Measurements from ENCODE around the gene HYAL2. TPM values are rescaled to one million over a fixed set of nuclear protein-coding genes. Genes with fewer than 3 reads are reported as not detected.

Gene HYAL2
- total RNA-seq, 1 donor from 2014 or later: 43.8 TPM

DNA sequence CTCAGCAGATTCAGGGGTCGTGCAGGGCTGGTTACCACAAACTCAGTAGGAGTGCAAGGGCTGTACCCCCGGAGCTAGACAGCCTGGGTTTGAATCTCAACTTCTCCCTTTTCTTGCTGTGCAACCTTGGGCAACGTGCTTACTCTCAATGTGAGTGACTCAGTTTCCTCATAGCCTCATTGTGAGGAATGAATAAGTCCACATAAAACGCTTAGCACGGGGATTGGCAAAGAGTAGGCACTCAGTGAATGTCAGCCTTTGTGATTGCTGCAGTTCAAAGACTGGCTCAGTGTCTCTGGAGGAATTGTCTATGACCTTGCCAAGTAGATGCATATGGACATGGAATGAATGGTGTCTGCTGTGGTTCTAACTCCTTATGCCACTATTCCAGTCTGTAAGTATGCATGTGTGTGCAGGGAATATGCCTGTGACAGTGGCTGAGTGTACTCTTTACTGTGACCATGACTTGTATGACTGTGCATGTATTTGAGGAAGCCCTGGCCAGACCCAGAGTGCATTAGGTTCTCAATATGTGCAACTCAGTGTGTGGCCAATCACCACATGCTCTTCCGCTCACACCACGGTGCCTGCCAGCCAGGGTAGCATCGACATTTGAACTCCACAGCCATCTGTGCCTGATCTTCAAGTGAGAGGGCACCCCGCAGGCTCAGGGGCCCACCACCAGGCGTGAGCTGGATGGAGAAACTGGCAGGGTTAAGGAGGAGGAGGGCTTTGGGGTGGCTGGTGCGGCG lies 22.4 kb downstream of the HYAL2 start:
- Histone ChIP-seq H3K36me3 (ENCODE audit: control insufficient read depth in 3 of 3, insufficient read depth in 3 of 3, low read length in 3 of 3) (peaks cover 0 to 5% (median 4%) of the 10 kb centered on the region in 3 donors), H3K9ac (ENCODE audit: low read depth in 1 of 3, low read length in 3 of 3) (peak overlapping the region; percentile 83 to 96 (median 94)), H3K4me3 (ENCODE audit: low read length in 3 of 3) (peak overlapping the region; percentile 84 to 86 (median 86)), H3K27me3 (ENCODE audit: control insufficient read depth in 3 of 3, insufficient read depth in 3 of 3, low read length in 3 of 3) (no peaks in the 10 kb centered on the region), H3K4me1 (ENCODE audit: control insufficient read depth in 3 of 3, insufficient read depth in 3 of 3, low read length in 3 of 3) (peaks cover 44 to 54% (median 44%) of the 10 kb centered on the region in 3 donors), H3K27ac (ENCODE audit: low read depth, low read length) (peak overlapping the region; percentile 88), H3K9me3 (ENCODE audit: control insufficient read depth in 3 of 3, low read length in 3 of 3) (no peaks in the 10 kb centered on the region)

DNA sequence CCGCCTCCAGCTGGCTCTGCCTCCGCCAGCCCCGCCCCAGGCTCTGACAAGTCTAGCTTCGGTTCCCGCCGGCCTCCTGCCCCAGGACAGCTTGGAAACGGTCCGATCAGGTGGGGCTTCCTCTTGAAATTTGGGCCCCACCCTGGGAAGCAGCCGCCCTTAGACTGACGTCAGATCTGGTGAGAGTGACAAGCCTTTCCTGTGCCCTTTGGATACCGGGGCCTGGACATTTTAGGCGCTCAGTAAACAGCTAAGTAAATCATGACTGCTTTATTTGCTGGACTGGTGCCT lies 23.0 kb downstream of the HYAL2 start:
- peak overlapping the region; percentile 84 to 86 (median 86) for H3K4me3 ChIP-seq (ENCODE audit: low read length in 3 of 3)
- H3K4me1 ChIP-seq (ENCODE audit: control insufficient read depth in 3 of 3, insufficient read depth in 3 of 3, low read length in 3 of 3): peaks cover 44 to 54% (median 44%) of the 10 kb centered on the region in 3 donors
- peak overlapping the region; percentile 83 to 96 (median 94) for H3K9ac ChIP-seq (ENCODE audit: low read depth in 1 of 3, low read length in 3 of 3)
- H3K27ac ChIP-seq (ENCODE audit: low read depth, low read length): peak overlapping the region; percentile 88
- no peaks in the 10 kb centered on the region for H3K9me3 ChIP-seq (ENCODE audit: control insufficient read depth in 3 of 3, low read length in 3 of 3)
- peaks cover 0 to 5% (median 4%) of the 10 kb centered on the region in 3 donors for H3K36me3 ChIP-seq (ENCODE audit: control insufficient read depth in 3 of 3, insufficient read depth in 3 of 3, low read length in 3 of 3)
- no peaks in the 10 kb centered on the region for H3K27me3 ChIP-seq (ENCODE audit: control insufficient read depth in 3 of 3, insufficient read depth in 3 of 3, low read length in 3 of 3)

DNA sequence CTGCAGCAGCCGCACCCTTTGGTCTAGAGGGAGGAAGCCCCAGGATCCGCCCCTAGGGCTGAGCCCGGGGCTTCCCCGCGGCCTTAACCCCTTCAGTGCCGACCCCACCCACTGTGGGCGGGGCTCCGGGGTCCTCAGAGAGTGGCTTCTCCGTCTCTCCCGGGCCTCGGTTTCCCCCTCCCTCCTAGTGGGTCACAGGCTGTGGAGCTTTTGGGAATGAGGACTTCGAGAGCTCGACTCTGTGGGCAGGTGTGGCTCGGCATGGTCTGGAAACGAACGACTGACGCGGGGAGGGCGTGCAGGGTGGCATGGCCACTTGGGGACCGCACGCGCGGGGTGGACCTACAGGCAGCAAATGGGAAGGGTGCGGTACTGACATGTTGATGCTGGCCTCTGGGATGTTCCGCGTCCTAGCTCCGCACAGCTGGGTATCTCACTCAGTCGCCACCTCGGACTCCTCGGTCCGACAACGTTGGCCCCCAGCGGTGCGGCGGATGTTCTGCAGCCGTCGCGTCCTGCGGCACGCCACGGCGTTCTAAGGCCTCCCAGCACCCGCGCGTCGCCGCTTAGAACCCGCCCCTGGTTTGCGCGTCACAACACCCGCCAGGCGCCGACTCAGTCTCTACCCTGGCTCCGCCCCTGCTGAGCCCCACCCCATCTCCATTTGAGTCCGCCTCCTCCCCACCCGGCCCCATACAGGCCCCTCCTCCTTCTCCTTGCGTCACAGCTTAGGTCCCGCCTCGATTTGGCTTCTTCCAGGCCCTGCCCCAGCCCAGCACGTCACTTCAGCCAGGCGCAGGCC lies 23.5 kb downstream of the HYAL2 start, which contains the start of the genes HYAL3 and NAA80:
HYAL3 (minus strand) TSS at position 570 of the 802 bp plus-strand sequence. CDS start 3,803 bp downstream, outside the sequence.
NAA80 (minus strand) TSS at position 570 of the 802 bp plus-strand sequence. CDS start 1,942 bp downstream, outside the sequence.
- Histone ChIP-seq H3K4me3 (ENCODE audit: low read length in 3 of 3) (peak within 1 kb of the TSS; percentile 96 to 98 (median 98)), H3K27ac (ENCODE audit: low read depth, low read length) (peak within 1 kb of the TSS; percentile 88), H3K4me1 (ENCODE audit: control insufficient read depth in 3 of 3, insufficient read depth in 3 of 3, low read length in 3 of 3) (peaks cover 44 to 54% (median 44%) of the 10 kb centered on the region in 3 donors), H3K27me3 (ENCODE audit: control insufficient read depth in 3 of 3, insufficient read depth in 3 of 3, low read length in 3 of 3) (no peaks in the 10 kb centered on the region), H3K36me3 (ENCODE audit: control insufficient read depth in 3 of 3, insufficient read depth in 3 of 3, low read length in 3 of 3) (peaks cover 0 to 5% (median 4%) of the 10 kb centered on the region in 3 donors), H3K9me3 (ENCODE audit: control insufficient read depth in 3 of 3, low read length in 3 of 3) (no peaks in the 10 kb centered on the region), H3K9ac (ENCODE audit: low read depth in 1 of 3, low read length in 3 of 3) (peak within 1 kb of the TSS; percentile 83 to 98 (median 94))

DNA sequence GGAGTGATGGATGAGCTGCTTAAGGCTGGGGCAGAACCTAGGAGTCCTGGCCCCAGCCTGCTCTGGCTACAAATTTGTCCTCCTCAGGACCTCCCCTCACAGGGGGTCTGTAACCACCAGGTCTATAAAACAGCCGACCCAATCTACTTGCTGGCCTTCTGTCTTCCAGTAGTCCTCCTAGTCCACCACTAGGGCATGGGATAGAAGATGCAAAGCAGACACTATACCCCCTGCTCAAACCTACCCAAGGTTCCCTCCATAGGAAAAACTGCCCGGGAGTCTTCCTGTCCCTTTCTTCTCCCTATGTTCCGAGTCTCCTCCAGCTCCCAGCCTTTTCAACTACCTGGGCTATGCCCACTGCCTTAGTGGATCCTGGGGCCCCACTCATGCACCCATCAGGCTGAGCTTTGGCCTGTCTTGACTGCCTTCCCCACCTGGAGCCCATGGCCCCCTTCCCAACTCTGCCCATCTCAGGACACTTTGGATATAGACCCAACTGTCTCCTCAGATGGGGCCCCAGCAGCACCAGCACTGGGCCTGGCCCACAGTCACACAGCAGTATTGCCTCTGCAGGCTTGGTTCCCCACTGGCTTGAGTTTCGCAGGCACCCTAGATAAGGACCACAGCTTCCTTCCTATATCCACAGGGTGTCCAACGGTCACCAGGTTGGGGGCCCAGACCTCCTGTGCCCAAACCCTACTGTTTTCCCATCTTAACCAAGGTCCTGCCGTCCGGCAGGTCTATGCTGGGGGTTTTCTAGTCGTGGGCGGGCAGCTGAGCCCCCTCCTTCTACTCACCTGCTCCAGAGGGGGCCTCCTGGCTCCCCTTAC lies 24.4 kb downstream of the HYAL2 start:
- no peaks in the 10 kb centered on the region for H3K9me3 ChIP-seq (ENCODE audit: control insufficient read depth in 3 of 3, low read length in 3 of 3)
- peaks cover 44 to 55% (median 48%) of the 10 kb centered on the region in 3 donors for H3K4me1 ChIP-seq (ENCODE audit: control insufficient read depth in 3 of 3, insufficient read depth in 3 of 3, low read length in 3 of 3)
- peaks cover 0 to 5% (median 4%) of the 10 kb centered on the region in 3 donors for H3K36me3 ChIP-seq (ENCODE audit: control insufficient read depth in 3 of 3, insufficient read depth in 3 of 3, low read length in 3 of 3)
- H3K4me3 ChIP-seq (ENCODE audit: low read length in 3 of 3): peak overlapping the region; percentile 96 to 98 (median 98)
- H3K27ac ChIP-seq (ENCODE audit: low read depth, low read length): peak overlapping the region; percentile 88
- peak overlapping the region; percentile 79 to 98 (median 93) for H3K9ac ChIP-seq (ENCODE audit: low read depth in 1 of 3, low read length in 3 of 3)
- H3K27me3 ChIP-seq (ENCODE audit: control insufficient read depth in 3 of 3, insufficient read depth in 3 of 3, low read length in 3 of 3): no peaks in the 10 kb centered on the region

DNA sequence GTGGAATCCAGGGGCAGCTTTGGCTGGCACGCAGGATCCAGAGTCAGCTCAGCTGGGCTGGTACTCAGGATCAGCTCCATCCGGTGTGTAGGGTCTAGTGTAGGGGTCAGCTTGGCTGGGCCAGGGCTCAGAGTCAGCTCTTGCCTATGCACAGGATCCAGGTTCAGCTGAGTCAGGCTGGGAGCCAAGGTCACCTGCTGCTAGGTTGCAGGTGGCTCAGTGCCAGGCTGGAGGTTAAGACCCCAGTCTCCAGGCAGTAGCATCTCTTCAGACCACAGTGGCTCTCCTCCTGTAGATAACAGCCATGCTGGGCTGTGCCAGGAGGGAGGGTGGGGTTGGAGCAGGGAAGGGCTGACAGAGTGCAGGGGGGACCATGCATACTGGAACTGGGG lies 25.2 kb downstream of the HYAL2 start:
- H3K4me3 ChIP-seq (ENCODE audit: low read length in 3 of 3): no peak overlapping the region
- no peaks in the 10 kb centered on the region for H3K27me3 ChIP-seq (ENCODE audit: control insufficient read depth in 3 of 3, insufficient read depth in 3 of 3, low read length in 3 of 3)
- H3K9me3 ChIP-seq (ENCODE audit: control insufficient read depth in 3 of 3, low read length in 3 of 3): no peaks in the 10 kb centered on the region
- peaks cover 43 to 54% (median 47%) of the 10 kb centered on the region in 3 donors for H3K4me1 ChIP-seq (ENCODE audit: control insufficient read depth in 3 of 3, insufficient read depth in 3 of 3, low read length in 3 of 3)
- peaks cover 0 to 5% (median 4%) of the 10 kb centered on the region in 3 donors for H3K36me3 ChIP-seq (ENCODE audit: control insufficient read depth in 3 of 3, insufficient read depth in 3 of 3, low read length in 3 of 3)
- H3K27ac ChIP-seq (ENCODE audit: low read depth, low read length): no peak overlapping the region
- H3K9ac ChIP-seq (ENCODE audit: low read depth in 1 of 3, low read length in 3 of 3): peak overlapping the region in 1 of 3 donors; percentile 16

DNA sequence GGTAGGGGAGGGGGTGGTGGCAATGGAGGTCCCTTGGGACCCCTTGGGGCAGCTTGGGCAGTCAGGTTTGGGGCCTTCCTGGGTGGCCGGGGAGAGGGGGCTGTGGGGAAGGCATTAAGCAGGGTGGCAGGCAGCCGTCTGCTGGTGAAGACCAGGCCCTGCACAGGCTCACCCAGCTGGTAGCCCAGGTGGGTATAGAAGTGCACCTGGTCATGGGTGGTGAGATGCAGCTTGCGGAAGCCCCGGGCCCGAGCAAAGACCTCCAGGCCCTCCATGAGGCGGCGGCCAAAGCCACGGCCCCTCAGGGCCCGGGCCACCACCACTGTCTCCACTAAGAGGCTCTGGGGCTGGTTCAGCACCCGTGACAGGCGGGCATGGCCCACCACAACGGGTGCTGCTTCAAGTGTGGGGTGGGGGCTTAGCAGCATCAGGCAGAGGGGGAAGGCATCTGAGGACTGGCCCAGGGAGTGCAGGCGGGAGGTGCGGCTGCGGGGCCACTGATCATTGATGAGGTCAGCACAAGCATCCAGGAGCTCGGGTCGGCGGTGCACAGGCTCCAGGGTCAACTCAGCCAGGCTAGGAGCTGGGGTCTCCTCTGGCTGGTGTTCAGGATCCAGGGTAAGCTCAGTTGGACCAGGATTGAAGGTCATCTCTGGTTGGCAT lies 25.7 kb downstream of the HYAL2 start:
- H3K4me3 ChIP-seq (ENCODE audit: low read length in 3 of 3): no peak overlapping the region
- peaks cover 0 to 5% (median 4%) of the 10 kb centered on the region in 3 donors for H3K36me3 ChIP-seq (ENCODE audit: control insufficient read depth in 3 of 3, insufficient read depth in 3 of 3, low read length in 3 of 3)
- H3K9ac ChIP-seq (ENCODE audit: low read depth in 1 of 3, low read length in 3 of 3): no peak overlapping the region
- H3K27me3 ChIP-seq (ENCODE audit: control insufficient read depth in 3 of 3, insufficient read depth in 3 of 3, low read length in 3 of 3): no peaks in the 10 kb centered on the region
- peaks cover 40 to 49% (median 42%) of the 10 kb centered on the region in 3 donors for H3K4me1 ChIP-seq (ENCODE audit: control insufficient read depth in 3 of 3, insufficient read depth in 3 of 3, low read length in 3 of 3)
- H3K9me3 ChIP-seq (ENCODE audit: control insufficient read depth in 3 of 3, low read length in 3 of 3): no peaks in the 10 kb centered on the region
- no peak overlapping the region for H3K27ac ChIP-seq (ENCODE audit: low read depth, low read length)

DNA sequence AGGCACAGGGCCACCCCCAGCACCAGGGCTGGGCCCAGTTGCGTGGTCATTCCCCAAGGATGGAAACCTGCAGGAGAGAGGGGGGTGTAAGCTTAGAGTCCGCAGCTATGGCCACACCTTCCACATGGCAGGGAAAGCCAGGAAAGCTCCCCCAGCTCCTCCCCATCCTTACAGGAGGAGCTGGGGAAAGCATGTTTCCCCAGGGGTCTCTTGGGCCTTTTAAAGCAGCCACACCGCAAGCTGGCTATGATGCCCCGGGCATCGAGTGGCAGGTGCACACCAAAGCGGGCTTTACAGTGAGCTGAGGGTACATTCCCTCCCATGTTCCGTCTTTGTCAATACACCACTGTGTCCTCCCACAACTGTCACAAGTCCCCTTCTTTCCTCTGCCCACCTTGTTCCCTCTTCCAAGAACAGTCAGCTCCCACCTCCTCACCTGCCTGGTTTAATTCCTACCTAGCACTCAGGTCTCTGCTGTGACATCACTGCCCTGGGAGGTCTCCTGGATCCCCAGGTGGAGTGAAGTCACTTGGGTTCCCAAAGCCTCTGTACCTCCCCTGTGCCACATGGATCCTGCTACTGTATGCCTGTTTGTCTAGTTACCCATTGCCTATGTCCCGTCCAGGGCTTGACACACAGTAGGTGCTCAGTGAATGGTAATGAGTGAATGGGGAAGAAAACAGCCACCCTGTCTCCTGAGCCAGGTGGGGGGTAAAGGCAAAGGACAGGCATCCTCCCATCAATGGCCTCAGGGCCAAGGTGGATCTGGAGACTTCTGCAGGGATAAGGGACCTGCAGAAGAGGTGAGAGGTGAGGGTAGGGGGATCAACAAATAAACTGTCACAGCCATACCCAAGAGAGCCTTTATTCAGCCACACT lies 26.8 kb downstream of the HYAL2 start:
- H3K4me3 ChIP-seq (ENCODE audit: low read length in 3 of 3): no peak overlapping the region
- H3K27me3 ChIP-seq (ENCODE audit: control insufficient read depth in 3 of 3, insufficient read depth in 3 of 3, low read length in 3 of 3): no peaks in the 10 kb centered on the region
- H3K4me1 ChIP-seq (ENCODE audit: control insufficient read depth in 3 of 3, insufficient read depth in 3 of 3, low read length in 3 of 3): peaks cover 44 to 55% (median 45%) of the 10 kb centered on the region in 3 donors
- H3K27ac ChIP-seq (ENCODE audit: low read depth, low read length): no peak overlapping the region
- H3K9me3 ChIP-seq (ENCODE audit: control insufficient read depth in 3 of 3, low read length in 3 of 3): no peaks in the 10 kb centered on the region
- H3K9ac ChIP-seq (ENCODE audit: low read depth in 1 of 3, low read length in 3 of 3): no peak overlapping the region
- peaks cover 0 to 4% (median 2%) of the 10 kb centered on the region in 3 donors for H3K36me3 ChIP-seq (ENCODE audit: control insufficient read depth in 3 of 3, insufficient read depth in 3 of 3, low read length in 3 of 3)

DNA sequence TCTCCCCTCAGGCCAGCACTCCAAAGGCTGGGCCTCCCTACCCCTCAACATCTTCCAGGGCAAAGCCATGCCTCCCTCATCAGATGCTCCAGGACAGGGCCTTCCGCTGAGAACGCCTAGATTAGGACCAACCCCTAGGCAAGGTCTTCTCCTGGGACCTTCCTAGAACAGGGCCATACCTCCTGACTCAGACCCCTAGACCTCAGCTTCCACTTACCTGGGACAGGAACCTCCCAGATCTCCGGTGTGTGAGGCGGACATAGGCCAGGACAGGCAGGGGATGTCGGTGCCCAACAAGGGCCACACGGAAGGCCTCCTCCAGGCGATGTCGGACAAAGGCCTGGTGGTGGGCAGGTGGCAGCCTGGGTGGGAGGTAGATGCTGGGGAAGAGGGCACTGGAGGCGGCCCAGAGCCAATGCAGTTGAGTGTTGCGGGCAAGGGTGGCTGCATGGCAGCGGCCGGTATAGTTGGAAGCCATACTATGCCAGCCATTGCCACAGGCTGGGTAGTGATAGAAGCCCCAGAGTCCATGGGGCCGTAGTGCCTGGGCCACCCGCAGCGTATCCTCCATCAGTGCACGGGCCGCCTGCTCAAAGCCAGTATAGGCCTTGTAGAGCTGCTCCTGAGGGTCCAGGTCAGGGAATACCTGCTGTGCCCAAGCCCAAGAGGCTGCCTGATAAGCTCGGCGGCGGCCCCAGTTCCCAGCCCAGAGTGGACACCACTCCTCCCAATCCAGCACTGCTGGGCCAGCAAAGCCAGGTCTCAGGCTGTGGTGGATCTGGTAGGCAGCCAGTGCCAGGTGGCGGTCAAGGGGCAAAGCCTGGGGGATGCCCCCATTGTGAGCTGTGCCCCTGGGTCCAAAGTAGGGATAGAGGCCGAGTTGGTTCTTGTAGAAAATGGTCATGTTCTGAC lies 27.8 kb downstream of the HYAL2 start:
- peaks cover 6 to 12% (median 10%) of the 10 kb centered on the region in 3 donors for H3K36me3 ChIP-seq (ENCODE audit: control insufficient read depth in 3 of 3, insufficient read depth in 3 of 3, low read length in 3 of 3)
- H3K9ac ChIP-seq (ENCODE audit: low read depth in 1 of 3, low read length in 3 of 3): no peak overlapping the region
- H3K4me3 ChIP-seq (ENCODE audit: low read length in 3 of 3): no peak overlapping the region
- no peak overlapping the region for H3K27ac ChIP-seq (ENCODE audit: low read depth, low read length)
- H3K27me3 ChIP-seq (ENCODE audit: control insufficient read depth in 3 of 3, insufficient read depth in 3 of 3, low read length in 3 of 3): no peaks in the 10 kb centered on the region
- H3K9me3 ChIP-seq (ENCODE audit: control insufficient read depth in 3 of 3, low read length in 3 of 3): no peaks in the 10 kb centered on the region
- peaks cover 34 to 54% (median 36%) of the 10 kb centered on the region in 3 donors for H3K4me1 ChIP-seq (ENCODE audit: control insufficient read depth in 3 of 3, insufficient read depth in 3 of 3, low read length in 3 of 3)
